ENCODE data around the gene ASB2. TPM values are rescaled to one million over a fixed set of nuclear protein-coding genes. Genes with fewer than 3 reads are reported as not detected.

The ASB2 gene
- total and polyA plus RNA-seq, 2 of the 8 experiments (the other 6 are each of a cell fraction or from before 2014, with no cell fraction given), result 1.0 to 2.1 TPM

- H2BK5ac ChIP-seq (ENCODE audit: low read depth, low read length), result no peak overlapping the region
- H3K27me3 ChIP-seq (replicated peaks in 1 of 4; ENCODE audit: control insufficient read depth in 3 of 4, extremely low read depth in 1 of 4, insufficient read depth in 3 of 4, low read length in 3 of 4), result peaks cover 3 to 13% (median 8%) of the 10 kb centered on the region in 4 experiments
- H3K4me2 ChIP-seq (ENCODE audit: insufficient read depth in 1 of 2, low read depth in 2 of 2, low read length in 2 of 2), result no peak overlapping the region
- peaks cover 0 to 3% of the 10 kb centered on the region in 2 experiments; a peak in 1 of 4 replicates for H3K9me3 ChIP-seq (ENCODE audit: insufficient read depth in 2 of 2, low read depth in 1 of 2, low read length in 1 of 2)
- POLR2A ChIA-PET (ENCODE audit: partially characterized antibody), result interaction anchor here (0.7 kb wide), 1 partner anchor 12 kb away, joined by 3 read pairs; no protein-coding TSS in a partner anchor
- no peak overlapping the region for H3K9ac ChIP-seq (replicated peaks in 1 of 4; ENCODE audit: extremely low read depth in 1 of 4, low read depth in 3 of 4, low read length in 3 of 4)
- no peak overlapping the region for H2BK20ac ChIP-seq (ENCODE audit: low read length)
- H2BK120ac ChIP-seq (replicated peaks; ENCODE audit: low read depth, low read length), result no peak overlapping the region
- H2AK5ac ChIP-seq (ENCODE audit: low read depth, low read length), result no peak overlapping the region
- WGBS, 2 experiments (ENCODE audit: extremely low coverage in 1 of 2, insufficient coverage in 1 of 2, insufficient read length in 1 of 2, insufficient replicate concordance in 2 of 2, low coverage in 1 of 2, low lambda C conversion rate in 2 of 2, missing lambda C conversion rate in 1 of 2), result 94% methylated on average over 9 of the region's 9 CpGs; no CpG with 5 or more reads in 1 of the 2 experiments
- DNase-seq (ENCODE audit: low read depth in 1 of 2, low spot score in 2 of 2) (no peak), FAIRE-seq (no peak)
- no peak overlapping the region for H3K14ac ChIP-seq (ENCODE audit: insufficient read length)
- no peaks in the 10 kb centered on the region for H3K79me1 ChIP-seq (ENCODE audit: low read depth, low read length)
- H3K36me3 ChIP-seq (ENCODE audit: control insufficient read depth in 2 of 4, insufficient read depth in 4 of 4, low read length in 3 of 4), result no peaks in the 10 kb centered on the region; a peak in 1 of 8 replicates
- H3K18ac ChIP-seq (ENCODE audit: extremely low read depth, low read length), result no peak overlapping the region
- no peak overlapping the region for H4K8ac ChIP-seq (ENCODE audit: extremely low read depth, insufficient read depth, low read length)
- no peak overlapping the region for H2AFZ ChIP-seq (ENCODE audit: low read length)
- H3K4me1 ChIP-seq (replicated peaks in 1 of 4; ENCODE audit: control insufficient read depth in 3 of 4, insufficient read depth in 4 of 4, low read length in 3 of 4), result peaks cover 0 to 12% (median 6%) of the 10 kb centered on the region in 4 experiments; a peak in 4 of 7 replicates
- H3K27ac ChIP-seq (ENCODE audit: low read depth, low read length), result no peak overlapping the region
- H3K56ac ChIP-seq (replicated peaks; ENCODE audit: insufficient read length, low read depth, low read length), result no peak overlapping the region
- CTCF ChIA-PET (ENCODE audit: partially characterized antibody), result interaction anchor here (1.6 to 20.5 kb wide), 9 partner anchors 8 to 93 kb away, joined by 5 to 484 read pairs (median 8); partner anchors contain the start of gene CCDC197
- H3K4ac ChIP-seq (replicated peaks; ENCODE audit: insufficient read length, low read depth, low read length), result no peak overlapping the region
- H4K5ac ChIP-seq (ENCODE audit: insufficient read length, low read depth, low read length), result no peak overlapping the region
- H3K4me3 ChIP-seq (ENCODE audit: extremely low read depth in 1 of 4, insufficient read depth in 2 of 4, low read depth in 3 of 4, low read length in 4 of 4), result no peak overlapping the region
- peaks cover 5% of the 10 kb centered on the region; the same call in 1 of the 2 replicates for H3K23me2 ChIP-seq (ENCODE audit: low read depth, low read length)
- TF ChIP-seq EZH2 (IDR thresholded peaks at IDR 0.05; ENCODE audit: low read depth, low read length, severe bottlenecking) (no peak), ASH2L (IDR thresholded peaks at IDR 0.05; ENCODE audit: low read length) (no peak), NRF1 (IDR thresholded peaks at IDR 0.05; ENCODE audit: low read depth, low read length) (no peak), CTBP2 (IDR thresholded peaks at IDR 0.05; ENCODE audit: borderline replicate concordance, insufficient read depth, insufficient read length, low read length) (no peak), POLR2A (IDR thresholded peaks at IDR 0.05; ENCODE audit: control extremely low read depth in 1 of 2, low read depth in 2 of 2, low read length in 2 of 2) (no peak), EP300 (IDR thresholded peaks at IDR 0.05; ENCODE audit: borderline replicate concordance in 1 of 2, low read depth in 2 of 2, low read length in 2 of 2) (no peak), GABPA (IDR thresholded peaks at IDR 0.05; ENCODE audit: borderline replicate concordance, insufficient read depth, low read length) (no peak), SIN3A (conservative IDR thresholded peaks at IDR 0.05 in 1 of 2, IDR thresholded peaks at IDR 0.05 in 1 of 2; ENCODE audit: low read depth in 1 of 2, low read length in 2 of 2) (no peak), SRF (IDR thresholded peaks at IDR 0.05; ENCODE audit: low read depth, low read length) (no peak), ATF3 (IDR thresholded peaks at IDR 0.05; ENCODE audit: insufficient read depth, low read depth, low read length) (no peak)
- TF ChIP-seq, protein P1, sequence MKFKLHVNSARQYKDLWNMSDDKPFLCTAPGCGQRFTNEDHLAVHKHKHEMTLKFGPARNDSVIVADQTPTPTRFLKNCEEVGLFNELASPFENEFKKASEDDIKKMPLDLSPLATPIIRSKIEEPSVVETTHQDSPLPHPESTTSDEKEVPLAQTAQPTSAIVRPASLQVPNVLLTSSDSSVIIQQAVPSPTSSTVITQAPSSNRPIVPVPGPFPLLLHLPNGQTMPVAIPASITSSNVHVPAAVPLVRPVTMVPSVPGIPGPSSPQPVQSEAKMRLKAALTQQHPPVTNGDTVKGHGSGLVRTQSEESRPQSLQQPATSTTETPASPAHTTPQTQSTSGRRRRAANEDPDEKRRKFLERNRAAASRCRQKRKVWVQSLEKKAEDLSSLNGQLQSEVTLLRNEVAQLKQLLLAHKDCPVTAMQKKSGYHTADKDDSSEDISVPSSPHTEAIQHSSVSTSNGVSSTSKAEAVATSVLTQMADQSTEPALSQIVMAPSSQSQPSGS (IDR thresholded peaks at IDR 0.05; ENCODE audit: low read length), result no peak
- no peak overlapping the region for H4K91ac ChIP-seq (replicated peaks; ENCODE audit: insufficient read length, low read length)
- no peak overlapping the region for H2BK12ac ChIP-seq (ENCODE audit: low read depth, low read length)
- H3K79me2 ChIP-seq (ENCODE audit: control insufficient read depth in 1 of 2, insufficient read depth in 2 of 2, low read length in 2 of 2), result no peaks in the 10 kb centered on the region
- H3K23ac ChIP-seq (ENCODE audit: insufficient read length), result no peak overlapping the region
- no peaks in the 10 kb centered on the region for H4K20me1 ChIP-seq (replicated peaks in 1 of 2; ENCODE audit: control insufficient read depth in 1 of 2, insufficient read depth in 2 of 2, low read length in 2 of 2)
- no peak overlapping the region for H2BK15ac ChIP-seq (ENCODE audit: low read length)
Measured at GRCh38 chr14:93943930-93944329, 32.4 kb downstream of the ASB2 start.
